K562 (cell line): ENCODE data around the gene CDPF1. TPM values are rescaled to one million over a fixed set of nuclear protein-coding genes. Genes with fewer than 3 reads are reported as not detected.
A peak's percentile ranks its signal among the peaks of the same experiment; 100 is the strongest.

Source experiments
- CHD1 ChIP-seq: fragments of 200-600 bp; sonication (generic); IDR thresholded peaks from one replicate; pipeline ENCODE4 v1.6.1; 2012; ENCODE audit warnings: mild to moderate bottlenecking, moderate library complexity, low read length, inconsistent platforms
- DIDO1 ChIP-seq: fragments of 450-650 bp; IDR thresholded peaks from 2 replicates; pipeline ENCODE4 v1.6.1; 2016; ENCODE audit warnings: low read depth, missing biosample characterization, missing genetic modification characterization
- GABPB2 ChIP-seq: fragments of 250-450 bp; sonication (Bioruptor Pico); conservative IDR thresholded peaks from 2 replicates; pipeline ENCODE4 v1.5.1; 2021; ENCODE audit warnings: mild to moderate bottlenecking
- HMG20A ChIP-seq: fragments of 450-650 bp; formaldehyde crosslinking; conservative IDR thresholded peaks from 2 replicates; pipeline ENCODE4 v1.4.0; 2020; ENCODE audit warnings: mild to moderate bottlenecking, mixed read lengths
- HNRNPH1 ChIP-seq: fragments of 200-400 bp; formaldehyde crosslinking; optimal IDR thresholded peaks from 2 replicates; pipeline ENCODE3; 2017; ENCODE audit warnings: low read depth, mild to moderate bottlenecking, low read length, moderate library complexity
- HNRNPLL ChIP-seq: fragments of 200-400 bp; formaldehyde crosslinking; IDR thresholded peaks from 2 replicates; pipeline ENCODE4 v1.6.1; 2017; ENCODE audit warnings: low read length, low read depth, mild to moderate bottlenecking; ENCODE audit not compliant: poor library complexity, severe bottlenecking
- PHF21A ChIP-seq: fragments of 450-650 bp; IDR thresholded peaks from 2 replicates; pipeline ENCODE4 v1.6.1; 2017; ENCODE audit warnings: low read depth, borderline replicate concordance
- POLR2G ChIP-seq: fragments of 200-400 bp; formaldehyde crosslinking; IDR thresholded peaks from 2 replicates; pipeline ENCODE4 v1.6.1; 2017; ENCODE audit warnings: low read depth, mild to moderate bottlenecking, antibody characterized with exemption, low read length, moderate library complexity
- SETDB1 ChIP-seq: IDR thresholded peaks from one replicate; pipeline ENCODE4 v1.6.1; 2012; ENCODE audit warnings: low read length, control low read depth, inconsistent platforms
- SIRT6 ChIP-seq: IDR thresholded peaks from one replicate; pipeline ENCODE4 v1.6.1; 2012; ENCODE audit warnings: low read depth, mild to moderate bottlenecking, control low read depth, inconsistent platforms, low read length, moderate library complexity
- SIX5 ChIP-seq, 2 experiments: IDR thresholded peaks; 2 replicates each; pipeline ENCODE4 v1.6.1; 2011; ENCODE audit warnings: low read length in 2 of 2, borderline replicate concordance in 1 of 2, low read depth in 1 of 2, mild to moderate bottlenecking in 1 of 2, moderate library complexity in 1 of 2; ENCODE audit not compliant: insufficient read depth in 1 of 2
- SREBF1 ChIP-seq: fragments of 150-350 bp; IDR thresholded peaks from 2 replicates; pipeline ENCODE4 v1.6.1; 2014; ENCODE audit warnings: antibody characterized with exemption, low read depth, low read length, borderline replicate concordance
- TCF7 ChIP-seq: sonication (generic); IDR thresholded peaks from 2 replicates; pipeline ENCODE4 v1.6.1; 2016; ENCODE audit warnings: antibody characterized with exemption, borderline replicate concordance
- WHSC1 ChIP-seq: IDR thresholded peaks from one replicate; pipeline ENCODE4 v1.6.1; 2012; ENCODE audit warnings: low read length, control low read depth, inconsistent platforms
- ZNF121 ChIP-seq: sonication (generic); formaldehyde crosslinking; conservative IDR thresholded peaks from 2 replicates; pipeline ENCODE4 v1.8.0; 2022; ENCODE audit warnings: missing genetic modification reagents
- ZNF134 ChIP-seq: fragments of 250-450 bp; sonication (Bioruptor Pico); conservative IDR thresholded peaks from 2 replicates; pipeline ENCODE4 v1.4.0; 2020
- ZNF3 ChIP-seq: fragments of 250-450 bp; sonication (Bioruptor Pico); IDR thresholded peaks from 2 replicates; pipeline ENCODE4 v1.5.0; 2021; ENCODE audit warnings: mild to moderate bottlenecking, moderate library complexity
- ZNF431 ChIP-seq: sonication (generic); formaldehyde crosslinking; IDR thresholded peaks from 2 replicates; pipeline ENCODE4 v1.8.0; 2022; ENCODE audit warnings: mild to moderate bottlenecking, missing genetic modification reagents
- polyA plus RNA-seq, 8 experiments: library from polyadenylated mRNA; depleted of rRNA in 4 of 8; stranded (reverse) in 5 of 8; unstranded in 3 of 8; fragments of >200 nt; fragmentation: Nextera tagmentation in 2 of 8; fragmentation: Illumina TruSeq in 1 of 8; extraction: Ambion mirVana in 2 of 8; extraction: Trizol in 1 of 8; gene quantifications; 2 replicates each; pipeline versions ENCODE4 v1.2.1 to v1.2.3, GENCODE V29; 2011 to 2014; ENCODE audit warnings: inconsistent platforms in 1 of 8, missing spikeins in 1 of 8
- total RNA-seq, 7 experiments: library from RNA; depleted of rRNA in 6 of 7; stranded (reverse); fragments of >200 nt in 6 of 7; fragmentation: Illumina TruSeq in 2 of 7; extraction: Trizol in 2 of 7; gene quantifications; 2 replicates each; pipeline versions ENCODE4 v1.2.1 to v1.2.3, GENCODE V29; 2011 to 2021; ENCODE audit warnings: low replicate concordance in 1 of 7
- TF ChIP-seq, protein P1 (sequence below): fragments of 450-650 bp; IDR thresholded peaks from 2 replicates; pipeline ENCODE4 v1.6.1; 2016; ENCODE audit warnings: borderline replicate concordance
- TF ChIP-seq, protein P2 (sequence below), 3 experiments: fragments of 200-800 bp in 1 of 3; fragments of 250-450 bp in 1 of 3; fragments of 450-650 bp in 1 of 3; sonication (Bioruptor Pico) in 1 of 3; sonication (Bioruptor generic) in 1 of 3; formaldehyde crosslinking in 1 of 3; IDR thresholded peaks; 2 replicates each; pipeline versions ENCODE4 v1.6.1 to v1.8.0; 2016 to 2022; ENCODE audit warnings: mild to moderate bottlenecking in 2 of 3, missing genetic modification characterization in 2 of 3, missing compliant biosample characterization in 1 of 3, moderate library complexity in 1 of 3
- TF ChIP-seq, protein P3 (sequence below): fragments of 450-650 bp; IDR thresholded peaks from 2 replicates; pipeline ENCODE4 v1.6.1; 2017; ENCODE audit warnings: mild to moderate bottlenecking, moderate library complexity

CDPF1 gene
- total and polyA plus RNA-seq, 9 of the 15 experiments (the other 6 are each of a cell fraction or from before 2014, with no cell fraction given), result 0.84 to 19.5 (median 9.1) TPM

DNA sequence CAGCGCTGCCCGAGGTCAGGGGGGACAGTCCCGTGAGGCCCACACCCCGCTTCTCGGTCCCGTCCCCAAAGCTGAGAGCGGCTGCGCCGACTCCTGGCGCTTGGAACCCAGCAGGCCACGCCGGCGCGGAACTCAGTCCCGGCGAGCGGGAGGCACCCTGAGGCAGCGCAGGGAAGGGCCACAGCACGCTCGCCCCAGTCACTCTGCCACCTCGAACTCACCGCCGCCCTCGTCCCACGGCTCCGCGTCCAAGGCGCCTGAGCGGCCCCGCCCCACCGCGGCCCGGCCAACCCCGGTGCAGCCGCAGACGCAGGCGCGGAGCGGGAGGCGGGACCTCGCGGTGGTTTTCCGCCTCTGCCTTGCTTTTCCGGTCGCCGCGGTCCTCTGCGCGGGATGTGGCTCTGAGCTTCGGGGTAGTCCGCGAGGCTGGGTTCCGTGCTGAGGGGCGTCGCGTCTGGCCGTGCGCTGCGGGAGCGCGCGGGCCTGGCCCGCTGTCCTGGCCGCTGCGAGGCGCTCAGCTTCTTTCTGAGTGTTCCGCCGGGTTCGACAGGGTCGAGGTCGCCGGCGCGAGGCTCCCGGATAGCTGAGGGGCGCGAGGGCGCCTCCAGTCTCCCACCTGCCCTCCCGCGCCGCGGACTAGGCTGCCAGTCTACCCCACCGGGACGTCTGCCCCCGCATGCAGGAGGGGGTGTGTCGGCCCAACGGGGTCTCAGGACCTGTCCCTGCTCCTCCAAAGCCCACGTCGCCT, at the start of gene CDPF1 (continued):
- TF ChIP-seq, protein P1, sequence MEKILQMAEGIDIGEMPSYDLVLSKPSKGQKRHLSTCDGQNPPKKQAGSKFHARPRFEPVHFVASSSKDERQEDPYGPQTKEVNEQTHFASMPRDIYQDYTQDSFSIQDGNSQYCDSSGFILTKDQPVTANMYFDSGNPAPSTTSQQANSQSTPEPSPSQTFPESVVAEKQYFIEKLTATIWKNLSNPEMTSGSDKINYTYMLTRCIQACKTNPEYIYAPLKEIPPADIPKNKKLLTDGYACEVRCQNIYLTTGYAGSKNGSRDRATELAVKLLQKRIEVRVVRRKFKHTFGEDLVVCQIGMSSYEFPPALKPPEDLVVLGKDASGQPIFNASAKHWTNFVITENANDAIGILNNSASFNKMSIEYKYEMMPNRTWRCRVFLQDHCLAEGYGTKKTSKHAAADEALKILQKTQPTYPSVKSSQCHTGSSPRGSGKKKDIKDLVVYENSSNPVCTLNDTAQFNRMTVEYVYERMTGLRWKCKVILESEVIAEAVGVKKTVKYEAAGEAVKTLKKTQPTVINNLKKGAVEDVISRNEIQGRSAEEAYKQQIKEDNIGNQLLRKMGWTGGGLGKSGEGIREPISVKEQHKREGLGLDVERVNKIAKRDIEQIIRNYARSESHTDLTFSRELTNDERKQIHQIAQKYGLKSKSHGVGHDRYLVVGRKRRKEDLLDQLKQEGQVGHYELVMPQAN, result no peak
- TF ChIP-seq ZNF431 (CRISPR knock-in tag) (no peak), SIRT6 (no peak), DIDO1 (no peak), POLR2G (peak; percentile 94), HMG20A (CRISPR knock-in tag) (no peak), SREBF1 (no peak), HNRNPLL (peak; percentile 40), ZNF134 (no peak), SIX5 (IDR thresholded peaks at IDR 0.05; ENCODE audit: borderline replicate concordance in 1 of 2, insufficient read depth in 1 of 2, low read depth in 1 of 2, low read length in 2 of 2) (no peak), HNRNPH1 (no peak), WHSC1 (no peak), ZNF3 (CRISPR knock-in tag) (no peak), TCF7 (no peak), SETDB1 (no peak), CHD1 (peak; percentile 49), GABPB2 (CRISPR knock-in tag) (no peak), ZNF121 (no peak), PHF21A (no peak)
- TF ChIP-seq, protein P2, sequence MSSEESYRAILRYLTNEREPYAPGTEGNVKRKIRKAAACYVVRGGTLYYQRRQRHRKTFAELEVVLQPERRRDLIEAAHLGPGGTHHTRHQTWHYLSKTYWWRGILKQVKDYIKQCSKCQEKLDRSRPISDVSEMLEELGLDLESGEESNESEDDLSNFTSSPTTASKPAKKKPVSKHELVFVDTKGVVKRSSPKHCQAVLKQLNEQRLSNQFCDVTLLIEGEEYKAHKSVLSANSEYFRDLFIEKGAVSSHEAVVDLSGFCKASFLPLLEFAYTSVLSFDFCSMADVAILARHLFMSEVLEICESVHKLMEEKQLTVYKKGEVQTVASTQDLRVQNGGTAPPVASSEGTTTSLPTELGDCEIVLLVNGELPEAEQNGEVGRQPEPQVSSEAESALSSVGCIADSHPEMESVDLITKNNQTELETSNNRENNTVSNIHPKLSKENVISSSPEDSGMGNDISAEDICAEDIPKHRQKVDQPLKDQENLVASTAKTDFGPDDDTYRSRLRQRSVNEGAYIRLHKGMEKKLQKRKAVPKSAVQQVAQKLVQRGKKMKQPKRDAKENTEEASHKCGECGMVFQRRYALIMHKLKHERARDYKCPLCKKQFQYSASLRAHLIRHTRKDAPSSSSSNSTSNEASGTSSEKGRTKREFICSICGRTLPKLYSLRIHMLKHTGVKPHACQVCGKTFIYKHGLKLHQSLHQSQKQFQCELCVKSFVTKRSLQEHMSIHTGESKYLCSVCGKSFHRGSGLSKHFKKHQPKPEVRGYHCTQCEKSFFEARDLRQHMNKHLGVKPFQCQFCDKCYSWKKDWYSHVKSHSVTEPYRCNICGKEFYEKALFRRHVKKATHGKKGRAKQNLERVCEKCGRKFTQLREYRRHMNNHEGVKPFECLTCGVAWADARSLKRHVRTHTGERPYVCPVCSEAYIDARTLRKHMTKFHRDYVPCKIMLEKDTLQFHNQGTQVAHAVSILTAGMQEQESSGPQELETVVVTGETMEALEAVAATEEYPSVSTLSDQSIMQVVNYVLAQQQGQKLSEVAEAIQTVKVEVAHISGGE (CRISPR knock-in tag; IDR thresholded peaks at IDR 0.05), result peak in 1 of 3 experiments; percentile 37; a peak in 1 of 6 replicates
- TF ChIP-seq, protein P3, sequence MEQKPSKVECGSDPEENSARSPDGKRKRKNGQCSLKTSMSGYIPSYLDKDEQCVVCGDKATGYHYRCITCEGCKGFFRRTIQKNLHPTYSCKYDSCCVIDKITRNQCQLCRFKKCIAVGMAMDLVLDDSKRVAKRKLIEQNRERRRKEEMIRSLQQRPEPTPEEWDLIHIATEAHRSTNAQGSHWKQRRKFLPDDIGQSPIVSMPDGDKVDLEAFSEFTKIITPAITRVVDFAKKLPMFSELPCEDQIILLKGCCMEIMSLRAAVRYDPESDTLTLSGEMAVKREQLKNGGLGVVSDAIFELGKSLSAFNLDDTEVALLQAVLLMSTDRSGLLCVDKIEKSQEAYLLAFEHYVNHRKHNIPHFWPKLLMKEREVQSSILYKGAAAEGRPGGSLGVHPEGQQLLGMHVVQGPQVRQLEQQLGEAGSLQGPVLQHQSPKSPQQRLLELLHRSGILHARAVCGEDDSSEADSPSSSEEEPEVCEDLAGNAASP, result no peak
